Neural progenitor cell (in vitro differentiated cells): ENCODE data around the gene RNF145. TPM values are rescaled to one million over a fixed set of nuclear protein-coding genes. Genes with fewer than 3 reads are reported as not detected.

Experiments
- DNase-seq: peaks from one replicate; pipeline ENCODE4 v3.0.0-alpha.2; 2016; ENCODE audit warnings: low spot score
- H2AFZ ChIP-seq: fragments of 200-600 bp; sonication (generic); replicated peaks from 2 replicates; pipeline ENCODE4 v1.6.1; 2016; ENCODE audit warnings: antibody characterized with exemption
- H3F3A ChIP-seq: fragments of 200-600 bp; sonication (generic); 2 replicates; pipeline ENCODE4 v1.6.1; 2016; ENCODE audit warnings: antibody characterized with exemption, low read depth
- H3K27ac ChIP-seq: fragments of 200-600 bp; sonication (generic); 2 replicates; pipeline ENCODE4 v1.5.1; 2016; ENCODE audit warnings: mild to moderate bottlenecking
- H3K27me3 ChIP-seq: fragments of 200-600 bp; sonication (generic); 2 replicates; pipeline ENCODE4 v1.6.1; 2016; ENCODE audit warnings: mild to moderate bottlenecking, moderate library complexity
- H3K36me3 ChIP-seq: fragments of 200-600 bp; sonication (generic); 2 replicates; pipeline ENCODE4 v1.5.1; 2016
- H3K4me1 ChIP-seq: fragments of 200-600 bp; sonication (generic); 2 replicates; pipeline ENCODE4 v1.6.1; 2016; ENCODE audit warnings: mixed run types
- H3K4me2 ChIP-seq: fragments of 200-600 bp; sonication (generic); 2 replicates; pipeline ENCODE4 v1.6.1; 2016
- H3K4me3 ChIP-seq: fragments of 200-600 bp; sonication (generic); 2 replicates; pipeline ENCODE4 v1.5.1; 2016
- H3K79me2 ChIP-seq: fragments of 200-600 bp; sonication (generic); 2 replicates; pipeline ENCODE4 v1.6.1; 2016; ENCODE audit warnings: low read depth
- H3K9ac ChIP-seq: fragments of 200-600 bp; sonication (generic); 2 replicates; pipeline ENCODE4 v1.6.1; 2016
- H3K9me3 ChIP-seq: fragments of 200-600 bp; sonication (generic); 2 replicates; pipeline ENCODE4 v1.5.1; 2016; ENCODE audit warnings: low read depth
- H4K20me1 ChIP-seq: fragments of 200-600 bp; sonication (generic); 2 replicates; pipeline ENCODE4 v1.6.1; 2016; ENCODE audit warnings: low read depth
- H3K27ac Mint-ChIP-seq: 3 replicates; pipeline ENCODE4 v1.8.0; 2021; ENCODE audit warnings: mixed read lengths
- H3K27me3 Mint-ChIP-seq: 2 replicates; pipeline ENCODE4 v1.8.0; 2022; ENCODE audit warnings: low read depth, mild to moderate bottlenecking, inconsistent platforms, moderate library complexity, mixed read lengths; ENCODE audit not compliant: insufficient read depth
- H3K36me3 Mint-ChIP-seq: 3 replicates; pipeline ENCODE4 v1.8.0; 2021; ENCODE audit warnings: mixed read lengths
- H3K4me1 Mint-ChIP-seq: 3 replicates; pipeline ENCODE4 v1.8.0; 2021; ENCODE audit warnings: mixed read lengths
- H3K4me3 Mint-ChIP-seq: 3 replicates; pipeline ENCODE4 v1.8.0; 2021; ENCODE audit warnings: mild to moderate bottlenecking, moderate library complexity, mixed read lengths
- H3K9me3 Mint-ChIP-seq: 3 replicates; pipeline ENCODE4 v1.8.0; 2020; ENCODE audit warnings: mixed read lengths
- CTCF ChIP-seq: fragments of 200-600 bp; sonication (generic); IDR thresholded peaks from 2 replicates; pipeline ENCODE4 v1.5.1; 2017; ENCODE audit warnings: antibody characterized with exemption, mild to moderate bottlenecking
- EZH2 ChIP-seq: fragments of 200-600 bp; sonication (generic); IDR thresholded peaks from 2 replicates; pipeline ENCODE4 v1.6.1; 2017; ENCODE audit warnings: antibody characterized with exemption, mild to moderate bottlenecking, moderate library complexity
- EZH2phosphoT487 ChIP-seq: fragments of 200-600 bp; sonication (generic); IDR thresholded peaks from 2 replicates; pipeline ENCODE4 v1.6.1; 2017; ENCODE audit warnings: antibody characterized with exemption
- total RNA-seq: library from RNA; depleted of rRNA; stranded (reverse); fragments of >200 nt; gene quantifications from 2 replicates; pipeline ENCODE4 v1.2.3, GENCODE V29; 2015; ENCODE audit warnings: low replicate concordance

Gene RNF145
- total RNA-seq, 1 donor from 2014 or later, result 80.0 TPM

- Mint-ChIP-seq H3K4me3 (no peak overlapping the region), H3K27ac (no peak overlapping the region), H3K27me3 (no peaks in the 10 kb centered on the region), H3K4me1 (no peaks in the 10 kb centered on the region), H3K36me3 (peaks cover 16% of the 10 kb centered on the region), H3K9me3 (no peaks in the 10 kb centered on the region)
- peaks cover 28% of the 10 kb centered on the region for H3K36me3 ChIP-seq
- no peak overlapping the region for H3K9ac ChIP-seq
- H3K27me3 ChIP-seq, result no peaks in the 10 kb centered on the region
- no peak overlapping the region for H3K4me2 ChIP-seq
- H3K27ac ChIP-seq, result no peak overlapping the region
- H4K20me1 ChIP-seq, result peaks cover 7% of the 10 kb centered on the region
- no peaks in the 10 kb centered on the region for H3K79me2 ChIP-seq
- H3K9me3 ChIP-seq, result no peaks in the 10 kb centered on the region
- no peaks in the 10 kb centered on the region for H3F3A ChIP-seq
- no peak overlapping the region for H2AFZ ChIP-seq
- H3K4me1 ChIP-seq, result no peaks in the 10 kb centered on the region
- TF ChIP-seq CTCF (no peak), EZH2phosphoT487 (no peak), EZH2 (no peak)
- H3K4me3 ChIP-seq, result no peak overlapping the region
- DNase-seq, result no peak
These were observed 42.9 kb downstream of the RNF145 start for GRCh38 chr5:159166416-159166815.

GRCh38 chr5:159163701-159164046, 45.7 kb downstream of the RNF145 start:
- H3K9me3 ChIP-seq, result no peaks in the 10 kb centered on the region
- Mint-ChIP-seq H3K4me3 (no peak overlapping the region), H3K27ac (no peak overlapping the region), H3K27me3 (no peaks in the 10 kb centered on the region), H3K4me1 (peaks cover 2% of the 10 kb centered on the region), H3K36me3 (peaks cover 18% of the 10 kb centered on the region), H3K9me3 (no peaks in the 10 kb centered on the region)
- no peak overlapping the region for H3K27ac ChIP-seq
- no peak for DNase-seq
- TF ChIP-seq EZH2phosphoT487, result no peak
- no peak for TF ChIP-seq CTCF
- TF ChIP-seq EZH2, result no peak
- peaks cover 7% of the 10 kb centered on the region for H4K20me1 ChIP-seq
- H3K4me2 ChIP-seq, result no peak overlapping the region
- no peak overlapping the region for H2AFZ ChIP-seq
- no peaks in the 10 kb centered on the region for H3K79me2 ChIP-seq
- H3K27me3 ChIP-seq, result no peaks in the 10 kb centered on the region
- H3F3A ChIP-seq, result peaks cover 5% of the 10 kb centered on the region
- H3K4me3 ChIP-seq, result no peak overlapping the region
- H3K9ac ChIP-seq, result no peak overlapping the region
- peaks cover 19% of the 10 kb centered on the region for H3K36me3 ChIP-seq
- H3K4me1 ChIP-seq, result no peaks in the 10 kb centered on the region

GRCh38 chr5:159163027-159163700, 46.2 kb downstream of the RNF145 start:
- Histone ChIP-seq H4K20me1 (peaks cover 7% of the 10 kb centered on the region), H3K4me1 (no peaks in the 10 kb centered on the region), H3K27me3 (no peaks in the 10 kb centered on the region), H3K36me3 (peaks cover 14% of the 10 kb centered on the region), H3K9ac (no peak overlapping the region), H3K79me2 (no peaks in the 10 kb centered on the region), H2AFZ (no peak overlapping the region), H3F3A (peaks cover 5% of the 10 kb centered on the region), H3K4me2 (no peak overlapping the region), H3K27ac (no peak overlapping the region), H3K4me3 (no peak overlapping the region), H3K9me3 (no peaks in the 10 kb centered on the region)
- TF ChIP-seq EZH2 (no peak), EZH2phosphoT487 (no peak), CTCF (no peak)
- Mint-ChIP-seq H3K27ac (no peak overlapping the region), H3K36me3 (peaks cover 18% of the 10 kb centered on the region), H3K4me3 (no peak overlapping the region), H3K9me3 (no peaks in the 10 kb centered on the region), H3K27me3 (no peaks in the 10 kb centered on the region), H3K4me1 (peaks cover 3% of the 10 kb centered on the region)
- no peak for DNase-seq
